Vagina (tissue), 2 donors: ENCODE data around the gene LHX2.

ENCODE experiments used
- POLR2A ChIP-seq, 2 donors: fragments of 450-650 bp; IDR thresholded peaks; one replicate each; pipeline ENCODE4 v1.6.1; 2017; ENCODE audit warnings: antibody characterized with exemption in 2 of 2, mild to moderate bottlenecking in 2 of 2, moderate library complexity in 2 of 2
- TF ChIP-seq, protein P1 (sequence below), 3 experiments: fragments of 450-650 bp in 2 of 3; fragments of 200-600 bp in 1 of 3; sonication (generic) in 1 of 3; IDR thresholded peaks; one replicate each; pipeline ENCODE4 v1.5.1; 2017 to 2019; ENCODE audit warnings: antibody characterized with exemption in 3 of 3, mild to moderate bottlenecking in 2 of 3, moderate library complexity in 2 of 3

DNA sequence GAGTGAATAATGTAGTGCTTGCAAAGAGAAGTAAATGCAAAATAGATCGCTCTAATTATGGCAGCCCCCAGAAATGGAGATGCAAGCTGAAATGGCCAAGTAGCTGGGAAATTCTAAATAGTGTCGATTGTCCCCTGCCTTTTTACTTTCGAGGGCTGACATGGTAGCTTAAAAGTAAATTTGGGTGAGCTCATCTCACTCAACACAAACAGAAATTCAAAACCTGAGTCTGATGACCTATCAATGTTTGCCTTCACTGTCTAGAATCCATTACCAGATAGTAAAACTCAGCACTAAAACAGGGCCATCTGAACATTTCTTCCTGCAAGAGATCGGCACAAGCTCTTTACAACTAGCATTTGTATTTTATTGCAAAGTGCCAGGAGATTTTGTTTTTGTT lies 7.0 kb upstream of the LHX2 start:
- TF ChIP-seq, protein P1, sequence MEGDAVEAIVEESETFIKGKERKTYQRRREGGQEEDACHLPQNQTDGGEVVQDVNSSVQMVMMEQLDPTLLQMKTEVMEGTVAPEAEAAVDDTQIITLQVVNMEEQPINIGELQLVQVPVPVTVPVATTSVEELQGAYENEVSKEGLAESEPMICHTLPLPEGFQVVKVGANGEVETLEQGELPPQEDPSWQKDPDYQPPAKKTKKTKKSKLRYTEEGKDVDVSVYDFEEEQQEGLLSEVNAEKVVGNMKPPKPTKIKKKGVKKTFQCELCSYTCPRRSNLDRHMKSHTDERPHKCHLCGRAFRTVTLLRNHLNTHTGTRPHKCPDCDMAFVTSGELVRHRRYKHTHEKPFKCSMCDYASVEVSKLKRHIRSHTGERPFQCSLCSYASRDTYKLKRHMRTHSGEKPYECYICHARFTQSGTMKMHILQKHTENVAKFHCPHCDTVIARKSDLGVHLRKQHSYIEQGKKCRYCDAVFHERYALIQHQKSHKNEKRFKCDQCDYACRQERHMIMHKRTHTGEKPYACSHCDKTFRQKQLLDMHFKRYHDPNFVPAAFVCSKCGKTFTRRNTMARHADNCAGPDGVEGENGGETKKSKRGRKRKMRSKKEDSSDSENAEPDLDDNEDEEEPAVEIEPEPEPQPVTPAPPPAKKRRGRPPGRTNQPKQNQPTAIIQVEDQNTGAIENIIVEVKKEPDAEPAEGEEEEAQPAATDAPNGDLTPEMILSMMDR (IDR thresholded peaks at IDR 0.05): no peak
- TF ChIP-seq POLR2A (IDR thresholded peaks at IDR 0.05): no peak
